Measurements from ENCODE around the gene TBX10. TPM values are rescaled to one million over a fixed set of nuclear protein-coding genes. Genes with fewer than 3 reads are reported as not detected.
"Not testable (repeated sequence)": the region's sequence is repeated elsewhere in the genome, so short reads cannot be mapped to it uniquely, and the experiment has no call there.

TBX10 gene
- total RNA-seq, 1 experiment from 2014 or later: not detected

GRCh38 chr11:67662142-67662834, 22.7 kb upstream of the TBX10 start:
- Histone ChIP-seq H4K91ac (ENCODE audit: insufficient read length, low read depth, low read length) (no peak overlapping the region), H3K27me3 (ENCODE audit: insufficient read depth, low read length) (no peaks in the 10 kb centered on the region), H4K5ac (ENCODE audit: insufficient read length, low read depth, low read length) (no peak overlapping the region), H3K18ac (ENCODE audit: insufficient read length, low read depth, low read length) (no peak overlapping the region), H3K4me1 (ENCODE audit: insufficient read depth, low read length) (no peaks in the 10 kb centered on the region), H3K4me2 (ENCODE audit: insufficient read depth, insufficient read length, low read length) (no peak overlapping the region), H3T11ph (ENCODE audit: low read length) (no peak overlapping the region), H3K23me2 (ENCODE audit: insufficient read length, low read depth, low read length, poor library complexity, severe bottlenecking) (no peaks in the 10 kb centered on the region), H4K8ac (replicated peaks; ENCODE audit: insufficient read length, low read depth, low read length) (no peak overlapping the region), H2BK20ac (ENCODE audit: low read depth, low read length, poor library complexity, severe bottlenecking) (no peak overlapping the region), H4K20me1 (ENCODE audit: control insufficient read depth, insufficient read depth, insufficient read length) (no peaks in the 10 kb centered on the region), H3K23ac (ENCODE audit: insufficient read length, low read depth, low read length) (no peak overlapping the region), H3K79me2 (ENCODE audit: insufficient read depth, low read length) (no peaks in the 10 kb centered on the region), H3K9ac (ENCODE audit: extremely low read depth, insufficient read length, low read length) (no peak overlapping the region), H2AFZ (ENCODE audit: low read length) (no peak overlapping the region), H3K27ac (ENCODE audit: insufficient read length, low read depth, low read length) (no peak overlapping the region), H2BK120ac (ENCODE audit: low read depth, low read length, poor library complexity, severe bottlenecking) (no peak overlapping the region), H2BK5ac (ENCODE audit: insufficient read length, low read length) (no peak overlapping the region), H2AK5ac (ENCODE audit: insufficient read length, low read length) (no peak overlapping the region), H3K14ac (ENCODE audit: insufficient read depth, low read length) (no peak overlapping the region), H3K56ac (ENCODE audit: insufficient read length, low read depth, low read length) (no peak overlapping the region), H2BK15ac (ENCODE audit: low read depth, low read length) (no peak overlapping the region), H3K79me1 (ENCODE audit: insufficient read depth, low read depth, low read length, poor library complexity, severe bottlenecking) (no peaks in the 10 kb centered on the region), H2BK12ac (ENCODE audit: insufficient read length, low read depth, low read length) (no peak overlapping the region), H3K9me3 (ENCODE audit: control insufficient read depth, low read depth, low read length) (no peaks in the 10 kb centered on the region), H3K4ac (ENCODE audit: low read depth, low read length) (no peak overlapping the region)
- TF ChIP-seq, protein P1, sequence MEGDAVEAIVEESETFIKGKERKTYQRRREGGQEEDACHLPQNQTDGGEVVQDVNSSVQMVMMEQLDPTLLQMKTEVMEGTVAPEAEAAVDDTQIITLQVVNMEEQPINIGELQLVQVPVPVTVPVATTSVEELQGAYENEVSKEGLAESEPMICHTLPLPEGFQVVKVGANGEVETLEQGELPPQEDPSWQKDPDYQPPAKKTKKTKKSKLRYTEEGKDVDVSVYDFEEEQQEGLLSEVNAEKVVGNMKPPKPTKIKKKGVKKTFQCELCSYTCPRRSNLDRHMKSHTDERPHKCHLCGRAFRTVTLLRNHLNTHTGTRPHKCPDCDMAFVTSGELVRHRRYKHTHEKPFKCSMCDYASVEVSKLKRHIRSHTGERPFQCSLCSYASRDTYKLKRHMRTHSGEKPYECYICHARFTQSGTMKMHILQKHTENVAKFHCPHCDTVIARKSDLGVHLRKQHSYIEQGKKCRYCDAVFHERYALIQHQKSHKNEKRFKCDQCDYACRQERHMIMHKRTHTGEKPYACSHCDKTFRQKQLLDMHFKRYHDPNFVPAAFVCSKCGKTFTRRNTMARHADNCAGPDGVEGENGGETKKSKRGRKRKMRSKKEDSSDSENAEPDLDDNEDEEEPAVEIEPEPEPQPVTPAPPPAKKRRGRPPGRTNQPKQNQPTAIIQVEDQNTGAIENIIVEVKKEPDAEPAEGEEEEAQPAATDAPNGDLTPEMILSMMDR (conservative IDR thresholded peaks at IDR 0.05): no peak
- Mint-ChIP-seq H3K27ac (no peak overlapping the region; a peak in 1 of 7 replicates), H3K9me3 (peaks cover 6 to 9% of the 10 kb centered on the region in 2 experiments), H3K4me3 (peak overlapping the region in 1 of 2 experiments; percentile 17; a peak in 1 of 5 replicates), H3K4me1 (no peaks in the 10 kb centered on the region), H3K36me3 (ENCODE audit: insufficient read depth in 1 of 3, low read depth in 3 of 3) (peaks cover 0 to 5% (median 0%) of the 10 kb centered on the region in 3 experiments; a peak in 1 of 7 replicates), H3K27me3 (ENCODE audit: low read depth) (peaks cover 13% of the 10 kb centered on the region)
- DNase-seq: no peak
- no CpG with 5 or more reads among the region's 12 CpGs for WGBS (ENCODE audit: extremely low coverage, insufficient read length, low lambda C conversion rate)

GRCh38 chr11:67660752-67661151, 21.2 kb upstream of the TBX10 start:
- H3K4me3 Mint-ChIP-seq; H3K18ac ChIP-seq (ENCODE audit: insufficient read length, low read depth, low read length); H3K79me1 ChIP-seq (ENCODE audit: insufficient read depth, low read depth, low read length, poor library complexity, severe bottlenecking); H4K91ac ChIP-seq (ENCODE audit: insufficient read length, low read depth, low read length); H3K27ac Mint-ChIP-seq; H2BK12ac ChIP-seq (ENCODE audit: insufficient read length, low read depth, low read length); H4K8ac ChIP-seq (replicated peaks; ENCODE audit: insufficient read length, low read depth, low read length); H3K79me2 ChIP-seq (ENCODE audit: insufficient read depth, low read length); H3K4me1 Mint-ChIP-seq; H2BK20ac ChIP-seq (ENCODE audit: low read depth, low read length, poor library complexity, severe bottlenecking); H2BK15ac ChIP-seq (ENCODE audit: low read depth, low read length); H2AFZ ChIP-seq (ENCODE audit: low read length); H2BK5ac ChIP-seq (ENCODE audit: insufficient read length, low read length); H3K27ac ChIP-seq (ENCODE audit: insufficient read length, low read depth, low read length); H3K4me2 ChIP-seq (ENCODE audit: insufficient read depth, insufficient read length, low read length); H4K20me1 ChIP-seq (ENCODE audit: control insufficient read depth, insufficient read depth, insufficient read length); H3K9ac ChIP-seq (ENCODE audit: extremely low read depth, insufficient read length, low read length); H3K56ac ChIP-seq (ENCODE audit: insufficient read length, low read depth, low read length); H2AK5ac ChIP-seq (ENCODE audit: insufficient read length, low read length); H3K4me1 ChIP-seq (ENCODE audit: insufficient read depth, low read length); H3K23me2 ChIP-seq (ENCODE audit: insufficient read length, low read depth, low read length, poor library complexity, severe bottlenecking); H3K4ac ChIP-seq (ENCODE audit: low read depth, low read length); H3K14ac ChIP-seq (ENCODE audit: insufficient read depth, low read length); H3T11ph ChIP-seq (ENCODE audit: low read length); H2BK120ac ChIP-seq (ENCODE audit: low read depth, low read length, poor library complexity, severe bottlenecking); H3K23ac ChIP-seq (ENCODE audit: insufficient read length, low read depth, low read length); DNase-seq; H4K5ac ChIP-seq (ENCODE audit: insufficient read length, low read depth, low read length); H3K27me3 ChIP-seq (ENCODE audit: insufficient read depth, low read length): not testable (repeated sequence)
- Mint-ChIP-seq H3K36me3 (ENCODE audit: insufficient read depth in 1 of 3, low read depth in 3 of 3) (peaks cover 0 to 12% (median 4%) of the 10 kb centered on the region in 3 experiments; a peak in 3 of 7 replicates), H3K9me3 (peaks cover 19 to 25% of the 10 kb centered on the region in 2 experiments), H3K27me3 (ENCODE audit: low read depth) (peaks cover 13% of the 10 kb centered on the region)
- WGBS (ENCODE audit: extremely low coverage, insufficient read length, low lambda C conversion rate): no CpG with 5 or more reads among the region's 5 CpGs
- H3K9me3 ChIP-seq (ENCODE audit: control insufficient read depth, low read depth, low read length): peaks cover 14% of the 10 kb centered on the region

Data from H9 (cell line).